NCI-H69 (cell line): ENCODE results near the gene ADCY6.

Experiments
- DNase-seq: peaks from one replicate; lab custom pipeline; 2025; lab: John Stamatoyannopoulos, UW

ADCY6 gene

GRCh38 chr12:48815126-48816110 is 26.5 kb upstream of the ADCY6 start:
- peak; percentile 95 for DNase-seq

DNA sequence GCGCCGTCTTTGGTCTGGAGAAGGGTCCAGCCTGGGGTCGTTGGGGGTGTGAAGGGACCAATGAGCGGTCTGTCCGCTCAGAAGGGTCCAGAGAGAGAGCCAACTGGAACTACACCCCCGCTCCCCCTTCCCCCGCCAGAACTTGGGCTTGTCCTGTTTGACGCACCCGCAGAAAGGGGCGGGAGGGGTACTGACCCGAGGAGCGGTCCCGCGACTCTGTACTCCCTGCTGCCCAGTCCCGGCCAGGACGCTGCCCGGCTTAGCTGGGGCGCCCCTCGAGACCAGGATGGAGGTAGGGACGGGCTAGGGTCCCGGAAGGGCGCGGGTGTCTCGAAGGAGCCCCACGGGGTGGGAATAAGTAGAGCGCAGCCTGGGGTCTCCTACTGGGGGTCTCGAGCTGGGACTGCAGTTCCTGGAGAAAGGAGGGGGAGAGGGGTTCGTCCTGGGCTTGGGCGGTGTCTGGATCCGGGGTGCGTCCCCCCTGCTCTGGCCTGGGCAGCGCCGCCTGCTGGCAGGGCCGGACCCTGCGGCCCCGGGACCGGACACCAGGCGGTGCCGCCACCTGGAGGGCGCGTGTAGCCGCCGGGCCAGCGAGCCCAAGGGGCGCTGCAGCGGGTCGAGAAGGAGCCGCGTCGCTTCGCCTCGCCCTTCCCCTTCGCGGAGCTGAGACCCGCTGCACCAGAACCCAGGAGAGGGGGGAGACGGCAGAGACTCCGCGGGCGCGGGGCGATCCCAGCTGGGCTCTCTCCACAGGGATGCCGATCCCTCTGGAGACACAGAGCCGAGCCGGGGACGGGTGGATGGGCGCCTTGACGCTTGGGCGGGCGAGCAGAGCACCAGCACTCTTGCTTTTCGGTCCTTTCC is 25.6 kb upstream of the ADCY6 start:
- DNase-seq: peak; percentile 82

GRCh38 chr12:48813465-48814261 is 24.8 kb upstream of the ADCY6 start:
- DNase-seq: no peak

DNA sequence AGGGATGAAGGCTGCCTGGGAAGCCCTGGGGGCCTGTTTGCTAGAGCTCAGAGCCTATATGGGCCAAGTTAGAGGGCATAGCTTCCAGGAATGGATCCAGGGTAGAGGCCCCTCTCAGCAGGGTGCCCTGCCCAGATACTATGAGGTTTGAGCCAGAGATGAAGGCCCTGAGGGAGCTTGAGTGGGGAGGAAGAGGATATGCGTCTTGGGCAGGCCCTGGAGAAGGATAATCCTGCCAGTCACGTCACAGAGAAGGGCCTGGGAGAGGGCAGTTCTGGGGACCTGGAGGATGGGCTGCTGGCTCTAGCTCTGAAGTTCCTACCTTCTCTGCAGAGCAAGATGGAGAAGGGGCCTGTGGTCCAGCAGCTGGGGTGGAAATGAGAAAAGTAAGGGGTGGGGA is 23.5 kb upstream of the ADCY6 start:
- DNase-seq: no peak

DNA sequence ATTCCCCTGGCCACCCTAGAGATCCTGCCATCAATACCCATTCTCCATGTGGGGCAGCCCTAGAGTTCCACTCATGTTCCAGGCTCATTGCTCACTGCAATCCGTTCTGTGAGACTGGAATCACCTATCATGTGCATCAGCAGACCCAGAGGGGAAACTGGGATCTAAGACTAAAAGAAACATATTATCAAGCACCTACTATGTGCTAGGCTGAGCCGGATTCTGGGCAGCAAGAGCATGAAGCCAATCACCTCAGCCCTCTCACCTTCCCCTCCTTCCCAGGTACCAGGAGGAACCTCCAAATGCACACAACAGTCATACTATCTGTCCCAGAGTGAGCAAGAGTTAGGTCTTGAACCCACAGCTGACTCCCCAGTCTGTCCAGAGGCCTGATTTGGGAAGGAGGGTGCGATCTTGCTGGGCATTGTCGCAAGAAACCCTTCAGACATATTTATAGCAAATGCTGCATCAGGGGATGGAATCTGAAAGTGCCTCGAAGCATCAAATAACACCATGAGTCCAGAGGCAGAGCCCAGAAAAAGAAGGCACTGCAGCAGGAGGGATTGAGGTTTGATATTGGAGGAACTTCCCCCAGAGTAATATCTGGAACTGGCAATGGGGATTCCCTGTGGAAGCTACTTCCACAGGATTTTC is 22.7 kb upstream of the ADCY6 start:
- no peak for DNase-seq

GRCh38 chr12:48810903-48811431 is 22.1 kb upstream of the ADCY6 start:
- no peak for DNase-seq

GRCh38 chr12:48807981-48808380 is 19.1 kb upstream of the ADCY6 start:
- DNase-seq: no peak

GRCh38 chr12:48803675-48804074 is 14.8 kb upstream of the ADCY6 start:
- DNase-seq: no peak

GRCh38 chr12:48800971-48801370 is 12.1 kb upstream of the ADCY6 start:
- no peak for DNase-seq

DNA sequence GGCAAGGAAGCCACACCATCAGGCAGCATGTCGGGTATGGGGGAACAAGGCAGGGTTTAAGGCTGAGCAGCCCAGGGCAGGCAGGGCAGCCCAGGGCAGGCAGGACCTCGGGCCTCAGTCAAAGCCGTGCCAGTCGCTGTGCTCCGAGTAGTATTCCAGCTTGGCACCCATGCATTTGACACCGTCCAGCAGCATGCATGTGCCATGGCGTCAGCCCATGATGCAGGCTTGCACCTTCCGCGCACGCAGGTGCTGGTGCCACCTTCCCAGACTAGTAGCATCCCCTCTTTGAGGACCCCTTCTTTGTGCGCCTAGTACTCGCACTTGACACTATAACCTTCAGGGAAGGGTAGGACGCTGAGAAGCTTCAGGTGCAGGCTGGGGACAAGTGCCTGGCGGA is 11.6 kb upstream of the ADCY6 start:
- no peak for DNase-seq

DNA sequence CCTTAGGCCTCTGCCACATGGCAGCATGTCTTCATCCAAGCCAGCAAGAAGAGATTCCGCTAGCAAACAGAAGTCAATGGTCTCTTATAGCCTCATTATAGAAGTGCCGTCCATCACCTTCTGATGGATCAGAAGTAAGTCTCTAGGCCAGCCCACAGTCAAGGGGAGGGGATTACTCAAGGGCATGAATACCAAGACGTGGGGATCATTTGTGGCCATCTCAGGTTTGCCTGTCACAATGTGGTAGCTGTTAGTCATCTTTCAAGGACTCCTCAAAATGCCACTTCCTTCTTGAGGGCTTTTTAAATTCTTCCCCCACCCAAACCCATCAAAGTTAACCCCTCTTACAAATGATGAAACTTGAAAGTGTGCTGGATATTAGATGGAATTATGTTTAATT is 8.1 kb upstream of the ADCY6 start:
- DNase-seq: no peak

DNA sequence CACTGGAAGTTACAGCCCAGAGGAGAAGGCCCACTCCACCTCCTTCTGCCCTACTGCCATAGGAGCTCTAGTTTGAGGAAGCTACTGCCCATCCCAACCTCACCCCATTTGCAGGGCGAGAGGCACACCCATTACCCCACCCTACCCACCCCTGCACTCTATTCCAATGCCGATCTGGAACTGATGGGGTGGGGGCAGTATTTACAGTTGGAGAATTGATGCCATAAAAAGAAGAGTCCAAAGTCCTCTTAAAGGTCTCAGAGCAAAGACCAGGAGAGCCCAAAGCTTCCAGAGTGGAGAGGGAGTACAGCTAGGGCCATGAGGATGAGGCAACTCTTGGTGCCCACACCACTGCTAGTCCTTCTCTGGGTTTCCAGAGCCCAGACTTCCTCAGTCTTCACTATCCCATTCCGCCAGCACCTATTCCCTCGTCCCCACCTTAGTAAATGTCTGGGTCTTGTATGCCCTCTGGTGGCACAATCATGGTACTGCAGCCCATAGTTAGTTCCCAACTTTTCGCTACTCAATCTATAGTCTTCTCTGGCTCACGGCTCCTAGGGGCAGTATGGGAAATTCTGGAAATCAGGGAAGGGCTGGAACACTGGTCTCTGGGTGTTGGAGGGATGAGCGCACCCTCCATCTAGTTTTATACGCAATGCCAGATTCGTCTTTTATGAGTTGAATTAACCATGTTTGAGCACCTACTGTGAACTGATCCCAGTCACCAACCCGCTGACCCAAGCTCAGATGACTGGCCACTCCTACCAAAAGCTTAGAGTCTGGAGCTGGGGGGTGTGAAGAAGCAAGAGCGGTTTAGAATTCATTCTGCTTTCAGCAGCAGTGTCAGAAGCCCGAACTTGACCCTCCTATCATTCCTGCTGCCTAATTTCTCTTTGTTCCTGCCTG is 6.9 kb upstream of the ADCY6 start:
- DNase-seq: peak; percentile 83

GRCh38 chr12:48794870-48795269 is 6.0 kb upstream of the ADCY6 start:
- peak; percentile 13 for DNase-seq

DNA sequence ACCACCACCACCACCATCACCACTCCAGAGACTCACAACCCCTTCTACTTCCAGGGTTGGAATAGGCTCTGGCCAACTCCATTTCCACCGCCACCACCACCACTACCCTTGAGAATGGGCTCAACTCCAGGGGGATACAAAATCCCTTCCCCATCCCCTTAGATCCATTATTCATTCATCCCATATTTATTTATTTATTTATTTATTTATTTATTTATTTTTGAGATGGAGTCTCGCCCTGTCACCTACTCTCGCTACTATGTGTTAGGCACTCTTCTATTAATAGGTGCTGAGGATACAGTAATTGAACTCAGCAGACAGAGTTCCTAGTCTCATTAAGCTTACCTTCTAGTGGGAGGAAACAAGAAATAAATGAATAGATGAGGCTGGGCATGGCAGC is 4.8 kb upstream of the ADCY6 start:
- no peak for DNase-seq

DNA sequence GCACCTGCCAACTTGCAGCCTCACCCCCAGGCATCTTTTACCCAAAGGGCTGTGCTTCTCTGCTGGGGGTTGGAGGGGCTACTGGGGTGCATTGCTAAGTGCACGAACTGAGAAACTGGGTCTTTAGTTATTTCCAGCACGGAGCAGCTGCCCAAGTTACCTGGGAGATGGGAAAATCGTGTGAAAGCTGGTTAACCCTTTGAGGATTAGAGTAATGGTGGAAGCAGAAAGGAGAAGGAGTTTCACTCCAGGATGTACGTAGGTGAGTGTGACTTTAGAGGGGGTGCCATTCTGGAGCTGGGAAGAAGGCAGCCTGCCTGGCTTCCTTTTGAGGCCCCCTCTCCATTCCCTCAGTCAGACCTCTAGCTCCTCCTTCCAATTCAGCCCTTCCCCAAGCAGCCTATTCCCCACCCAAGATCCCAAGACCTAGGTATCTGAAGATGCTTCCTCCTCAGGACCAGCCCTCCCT is 1.0 kb upstream of the ADCY6 start:
- no peak for DNase-seq

- no peak for DNase-seq
These were observed 400 bp downstream of the ADCY6 start for GRCh38 chr12:48788524-48788853.

- no peak for DNase-seq
These were observed 932 bp downstream of the ADCY6 start for GRCh38 chr12:48787791-48788523.

GRCh38 chr12:48786591-48787544 is 2.0 kb downstream of the ADCY6 start:
- no peak for DNase-seq
